Skeletal muscle satellite cell (primary cell): ENCODE results near the gene ABLIM3.
A peak's percentile ranks its signal among the peaks of the same experiment; 100 is the strongest.

Experiments
- H3K27me3 ChIP-seq: 2 replicates; pipeline ENCODE4 v1.7.0; 2013; ENCODE audit warnings: low read length; ENCODE audit not compliant: control insufficient read depth, insufficient read depth
- H3K36me3 ChIP-seq: 2 replicates; pipeline ENCODE4 v1.7.0; 2013; ENCODE audit warnings: mild to moderate bottlenecking, control low read depth, low read length; ENCODE audit not compliant: insufficient read depth
- H3K4me1 ChIP-seq: 2 replicates; pipeline ENCODE4 v1.7.0; 2013; ENCODE audit warnings: low read length; ENCODE audit not compliant: control insufficient read depth, insufficient read depth
- H3K4me2 ChIP-seq: 2 replicates; pipeline ENCODE4 v1.7.0; 2013; ENCODE audit warnings: mild to moderate bottlenecking, low read length
- H3K4me3 ChIP-seq: 2 replicates; pipeline ENCODE4 v1.7.0; 2013; ENCODE audit warnings: low read length
- H3K9ac ChIP-seq: 2 replicates; pipeline ENCODE4 v1.7.0; 2013; ENCODE audit warnings: mild to moderate bottlenecking, low read depth, low read length, moderate library complexity
- H3K9me3 ChIP-seq: replicated peaks from 2 replicates; pipeline ENCODE4 v1.7.0; 2013; ENCODE audit warnings: mild to moderate bottlenecking, control low read depth, low read length

The ABLIM3 gene

GRCh38 chr5:149215478-149216090 is 74.3 kb downstream of the ABLIM3 start:
- no peaks in the 10 kb centered on the region for H3K9me3 ChIP-seq
- H3K36me3 ChIP-seq: peaks cover 84% of the 10 kb centered on the region
- no peak overlapping the region for H3K4me3 ChIP-seq
- peaks cover 32% of the 10 kb centered on the region for H3K4me1 ChIP-seq
- H3K9ac ChIP-seq: no peak overlapping the region
- no peak overlapping the region for H3K4me2 ChIP-seq
- H3K27me3 ChIP-seq: no peaks in the 10 kb centered on the region

- no peaks in the 10 kb centered on the region for H3K27me3 ChIP-seq
- no peaks in the 10 kb centered on the region for H3K9me3 ChIP-seq
- no peak overlapping the region for H3K9ac ChIP-seq
- H3K4me3 ChIP-seq: no peak overlapping the region
- H3K4me2 ChIP-seq: no peak overlapping the region
- peaks cover 27% of the 10 kb centered on the region for H3K4me1 ChIP-seq
- H3K36me3 ChIP-seq: peaks cover 86% of the 10 kb centered on the region
Observed at GRCh38 chr5:149216496-149216895, 75.2 kb downstream of the ABLIM3 start.

GRCh38 chr5:149217096-149217802 is 76.0 kb downstream of the ABLIM3 start:
- Histone ChIP-seq H3K36me3 (peaks cover 86% of the 10 kb centered on the region), H3K9ac (no peak overlapping the region), H3K27me3 (no peaks in the 10 kb centered on the region), H3K4me3 (no peak overlapping the region), H3K4me2 (no peak overlapping the region), H3K4me1 (peaks cover 20% of the 10 kb centered on the region), H3K9me3 (no peaks in the 10 kb centered on the region)

DNA sequence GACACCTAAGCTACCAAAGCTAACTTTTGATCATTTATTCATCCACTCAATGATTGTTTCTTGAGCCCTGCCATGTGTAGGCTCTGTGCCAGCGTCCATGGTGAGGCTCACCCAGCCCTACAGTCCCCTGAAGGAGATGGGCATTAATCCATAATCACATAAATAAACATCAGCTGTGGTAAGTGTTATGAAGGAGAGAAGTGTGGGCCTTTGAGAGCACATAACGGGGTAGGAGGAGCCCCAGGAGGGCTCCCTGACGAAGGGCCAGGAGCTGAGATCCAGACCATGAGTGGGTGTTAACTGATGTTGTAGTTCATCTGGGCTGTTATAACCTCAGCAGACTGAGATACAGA is 76.5 kb downstream of the ABLIM3 start:
- H3K4me3 ChIP-seq: no peak overlapping the region
- no peak overlapping the region for H3K4me2 ChIP-seq
- H3K27me3 ChIP-seq: no peaks in the 10 kb centered on the region
- peaks cover 15% of the 10 kb centered on the region for H3K4me1 ChIP-seq
- H3K9me3 ChIP-seq: no peaks in the 10 kb centered on the region
- no peak overlapping the region for H3K9ac ChIP-seq
- H3K36me3 ChIP-seq: peaks cover 82% of the 10 kb centered on the region

GRCh38 chr5:149219584-149219983 is 78.3 kb downstream of the ABLIM3 start:
- H3K27me3 ChIP-seq: no peaks in the 10 kb centered on the region
- peaks cover 76% of the 10 kb centered on the region for H3K36me3 ChIP-seq
- H3K9me3 ChIP-seq: no peaks in the 10 kb centered on the region
- no peak overlapping the region for H3K4me2 ChIP-seq
- H3K4me1 ChIP-seq: peaks cover 8% of the 10 kb centered on the region
- no peak overlapping the region for H3K4me3 ChIP-seq
- H3K9ac ChIP-seq: no peak overlapping the region

DNA sequence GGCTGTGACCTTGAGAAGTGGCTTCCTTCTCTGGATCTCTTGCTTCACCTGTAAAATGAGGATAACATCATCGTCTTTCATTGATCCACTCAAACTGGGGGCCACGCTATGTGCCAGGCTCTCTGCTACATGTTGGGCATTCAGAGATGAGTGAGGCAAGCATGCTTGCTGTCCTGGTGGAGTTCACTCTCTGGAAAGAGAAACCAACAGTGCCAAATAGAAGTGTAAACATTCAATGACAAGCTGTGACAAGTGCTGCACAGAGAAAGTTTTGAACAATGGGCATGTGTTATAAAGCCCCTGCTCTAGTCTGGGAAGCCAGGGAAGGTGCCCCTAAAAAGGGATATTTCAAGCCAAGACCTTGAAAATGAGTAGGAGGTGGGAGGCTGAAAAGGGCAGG is 79.5 kb downstream of the ABLIM3 start:
- no peaks in the 10 kb centered on the region for H3K27me3 ChIP-seq
- H3K4me2 ChIP-seq: no peak overlapping the region
- H3K4me3 ChIP-seq: no peak overlapping the region
- no peaks in the 10 kb centered on the region for H3K9me3 ChIP-seq
- peaks cover 72% of the 10 kb centered on the region for H3K36me3 ChIP-seq
- no peak overlapping the region for H3K9ac ChIP-seq
- H3K4me1 ChIP-seq: peaks cover 2% of the 10 kb centered on the region

DNA sequence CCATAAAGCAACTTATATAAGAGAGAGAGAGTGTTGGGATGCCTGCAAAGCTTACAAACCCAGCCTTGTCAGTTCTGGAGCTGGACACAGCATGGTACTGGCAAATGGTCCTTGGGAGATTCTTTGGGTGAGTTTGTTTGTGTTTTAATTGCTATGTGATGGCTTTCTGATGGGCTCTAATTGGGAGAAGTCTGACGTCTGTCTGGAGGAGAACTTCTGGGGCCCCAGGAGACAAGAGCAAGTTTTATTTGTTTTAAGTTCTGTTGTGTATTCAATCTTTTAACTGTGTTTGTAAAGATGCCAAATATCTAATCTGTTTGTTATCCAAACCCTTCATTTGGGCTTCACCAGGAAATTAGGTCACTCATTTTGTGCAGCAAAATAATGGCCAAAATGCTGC is 80.0 kb downstream of the ABLIM3 start:
- Histone ChIP-seq H3K4me2 (no peak overlapping the region), H3K27me3 (no peaks in the 10 kb centered on the region), H3K4me3 (no peak overlapping the region), H3K9ac (no peak overlapping the region), H3K36me3 (peaks cover 68% of the 10 kb centered on the region), H3K9me3 (no peaks in the 10 kb centered on the region), H3K4me1 (no peaks in the 10 kb centered on the region)

GRCh38 chr5:149221731-149222342 is 80.5 kb downstream of the ABLIM3 start:
- no peaks in the 10 kb centered on the region for H3K27me3 ChIP-seq
- H3K4me1 ChIP-seq: peaks cover under 1% of the 10 kb centered on the region
- H3K36me3 ChIP-seq: peaks cover 64% of the 10 kb centered on the region

DNA sequence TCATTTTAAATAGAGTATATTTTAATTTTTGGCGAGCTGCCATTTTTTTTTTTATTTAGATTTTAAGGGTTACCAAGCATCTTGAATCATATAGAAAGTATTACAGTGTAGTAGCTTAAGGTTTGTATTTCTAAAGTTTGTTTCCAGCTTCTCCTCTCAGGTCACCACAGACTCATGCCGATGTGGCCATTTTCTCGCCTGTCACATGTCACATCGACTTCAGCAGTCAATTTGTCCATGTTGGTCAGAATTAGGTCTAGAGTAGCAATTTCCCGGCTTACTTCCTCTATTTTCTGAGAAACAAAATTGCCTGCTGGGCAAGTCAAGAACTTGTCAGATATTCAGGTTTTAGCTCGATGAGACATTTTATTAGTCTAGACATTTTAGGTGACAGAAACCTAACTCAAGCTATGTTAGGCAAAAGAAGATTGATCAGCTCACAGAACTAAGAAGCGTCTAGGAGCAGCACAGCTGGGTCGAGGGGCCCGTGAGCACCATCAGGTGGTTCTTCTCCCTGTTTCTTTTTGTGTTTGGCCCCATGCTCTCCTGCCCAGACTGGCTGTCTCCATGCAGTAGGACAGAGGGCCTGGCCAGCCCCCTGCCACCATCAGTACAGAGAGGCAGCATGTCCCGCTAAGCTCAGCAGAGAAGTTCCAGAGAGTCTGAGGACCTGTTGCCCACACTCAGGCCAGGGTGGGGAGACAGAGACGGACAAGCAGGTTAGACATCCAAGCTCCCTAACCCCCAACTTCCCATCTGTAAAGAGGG is 82.0 kb downstream of the ABLIM3 start:
- H3K4me2 ChIP-seq: no peak overlapping the region
- no peaks in the 10 kb centered on the region for H3K27me3 ChIP-seq
- H3K9ac ChIP-seq: no peak overlapping the region
- no peaks in the 10 kb centered on the region for H3K9me3 ChIP-seq
- H3K4me1 ChIP-seq: peaks cover 13% of the 10 kb centered on the region
- peaks cover 54% of the 10 kb centered on the region for H3K36me3 ChIP-seq
- H3K4me3 ChIP-seq: no peak overlapping the region

More at GRCh38 chr5:149221731-149222342, 80.5 kb downstream of the ABLIM3 start:
- no peak overlapping the region for H3K4me2 ChIP-seq
- no peaks in the 10 kb centered on the region for H3K9me3 ChIP-seq
- H3K4me3 ChIP-seq: no peak overlapping the region
- H3K9ac ChIP-seq: no peak overlapping the region

DNA sequence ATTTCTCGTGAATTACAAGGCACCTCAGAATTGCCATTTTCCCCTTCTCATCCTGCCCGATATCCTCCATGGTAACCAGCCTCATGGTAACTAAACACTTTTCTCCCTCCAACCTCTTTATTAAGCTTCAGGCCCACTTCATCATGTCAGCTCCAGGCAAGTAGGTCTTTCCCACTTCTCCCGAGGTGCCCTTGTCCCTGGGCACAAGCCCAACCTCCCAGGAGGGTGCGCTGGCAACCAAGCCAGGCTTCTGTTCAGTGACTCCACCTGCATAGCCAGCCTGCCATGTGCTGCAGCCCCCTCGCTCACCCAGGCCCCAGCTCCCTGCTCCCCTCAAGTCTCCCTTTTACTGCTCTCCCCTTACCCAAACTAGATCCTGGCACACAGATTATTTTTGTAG is 83.0 kb downstream of the ABLIM3 start:
- no peaks in the 10 kb centered on the region for H3K27me3 ChIP-seq
- no peak overlapping the region for H3K9ac ChIP-seq
- peaks cover 21% of the 10 kb centered on the region for H3K4me1 ChIP-seq
- no peak overlapping the region for H3K4me2 ChIP-seq
- peaks cover 51% of the 10 kb centered on the region for H3K36me3 ChIP-seq
- no peaks in the 10 kb centered on the region for H3K9me3 ChIP-seq
- no peak overlapping the region for H3K4me3 ChIP-seq

DNA sequence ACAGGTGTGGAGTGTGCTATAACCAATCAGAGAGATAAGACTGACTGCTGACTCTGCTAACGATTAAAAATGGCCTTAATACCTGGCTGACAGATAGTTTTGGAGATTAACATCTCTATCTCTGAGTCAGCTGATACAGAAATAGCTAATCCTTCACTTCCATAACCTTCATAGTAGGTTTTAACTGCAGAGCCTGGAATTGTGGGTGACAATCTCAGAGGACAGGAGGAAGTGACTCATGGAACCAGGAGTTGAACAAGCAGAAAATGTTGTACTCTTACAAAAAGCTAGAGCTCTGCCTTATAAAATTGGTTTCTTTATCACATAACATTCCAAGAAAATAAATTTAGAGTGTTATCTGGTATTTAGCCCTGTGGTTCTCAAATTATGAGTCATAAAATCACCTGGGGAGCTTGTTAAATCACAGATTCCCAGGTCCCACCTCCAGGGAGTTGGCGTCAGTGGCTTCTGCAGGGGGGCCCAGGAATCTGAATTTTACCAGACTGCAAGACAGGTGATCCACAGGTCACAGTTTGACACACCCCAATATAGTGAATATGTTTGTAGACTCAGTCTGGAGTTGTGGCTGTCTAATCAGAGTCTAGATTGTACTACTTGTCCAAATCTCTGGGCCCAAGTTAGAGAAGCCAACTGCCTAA is 86.0 kb downstream of the ABLIM3 start:
- Histone ChIP-seq H3K27me3 (no peaks in the 10 kb centered on the region), H3K36me3 (peaks cover 53% of the 10 kb centered on the region), H3K4me1 (peaks cover 27% of the 10 kb centered on the region)

More for the DNA sequence above, 86.0 kb downstream of the ABLIM3 start:
- H3K4me3 ChIP-seq: no peak overlapping the region
- H3K4me2 ChIP-seq: no peak overlapping the region
- H3K9ac ChIP-seq: peak overlapping the region; percentile 6
- H3K9me3 ChIP-seq: no peaks in the 10 kb centered on the region
